HG03196 (cell line): ENCODE measurements around the gene AMDHD1.

ENCODE experiments used
- ATAC-seq: cut with Tn5 transposase; IDR thresholded peaks from one replicate; pipeline ENCODE4 v1.9.1; 2021; ENCODE audit not compliant: unreplicated experiment

The AMDHD1 gene

DNA sequence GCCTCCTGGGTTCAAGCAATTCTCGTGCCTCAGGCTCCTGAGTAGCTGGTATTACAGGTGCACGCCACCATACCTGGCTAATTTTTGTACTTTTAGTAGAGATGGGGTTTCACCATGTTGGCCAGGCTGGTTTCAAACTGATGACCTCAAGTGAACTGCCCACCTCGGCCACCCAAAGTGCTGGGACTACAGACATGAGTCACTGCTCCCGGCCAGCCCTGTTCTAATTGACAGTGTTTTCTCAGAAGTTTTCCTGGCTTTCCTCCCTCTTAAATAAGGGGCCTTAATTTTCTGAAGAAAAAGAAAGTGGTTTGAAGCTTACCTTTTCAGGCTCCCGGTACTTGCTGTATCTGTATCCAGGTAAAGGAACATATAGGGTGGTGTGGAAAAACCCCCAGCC lies 51.3 kb downstream of the AMDHD1 start:
- no peak for ATAC-seq

DNA sequence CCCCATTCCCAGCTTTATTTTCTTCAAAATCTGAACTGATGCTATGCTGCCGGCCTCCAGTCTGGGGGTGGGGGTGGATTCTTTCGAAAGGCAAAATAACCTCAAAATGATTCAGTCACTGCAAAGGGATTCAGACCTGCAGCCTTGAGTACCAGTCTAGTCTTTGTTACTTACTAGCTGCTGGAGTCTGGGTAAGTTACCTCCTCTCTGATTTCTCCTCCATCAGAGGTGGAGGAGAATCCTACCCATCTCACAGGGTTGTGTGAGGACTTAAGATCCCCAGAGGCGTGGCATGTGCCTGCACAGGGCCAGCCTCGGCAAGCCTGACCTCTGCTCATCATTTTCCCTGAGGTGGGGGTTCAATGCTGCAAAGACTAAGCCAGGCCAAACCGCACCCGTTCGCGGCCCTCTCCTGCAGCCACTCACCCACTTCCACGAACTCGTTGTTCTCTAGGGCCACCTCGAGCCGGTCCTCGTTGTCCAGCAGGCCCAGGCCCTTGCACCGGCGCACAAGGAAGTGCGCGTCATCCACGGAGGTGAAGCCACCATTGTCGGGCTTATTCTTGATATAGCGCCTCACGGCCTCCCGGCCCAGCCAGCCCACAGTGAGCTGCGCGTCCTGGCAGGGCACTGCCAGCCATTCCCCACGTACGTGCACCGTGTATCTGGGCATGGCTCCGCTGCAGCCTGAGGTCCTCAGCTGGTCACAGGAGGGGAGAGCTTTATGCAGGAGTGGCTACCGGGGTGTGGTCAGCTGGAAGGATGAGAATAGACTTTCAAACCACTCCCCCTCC lies 52.3 kb downstream of the AMDHD1 start:
- no peak for ATAC-seq

DNA sequence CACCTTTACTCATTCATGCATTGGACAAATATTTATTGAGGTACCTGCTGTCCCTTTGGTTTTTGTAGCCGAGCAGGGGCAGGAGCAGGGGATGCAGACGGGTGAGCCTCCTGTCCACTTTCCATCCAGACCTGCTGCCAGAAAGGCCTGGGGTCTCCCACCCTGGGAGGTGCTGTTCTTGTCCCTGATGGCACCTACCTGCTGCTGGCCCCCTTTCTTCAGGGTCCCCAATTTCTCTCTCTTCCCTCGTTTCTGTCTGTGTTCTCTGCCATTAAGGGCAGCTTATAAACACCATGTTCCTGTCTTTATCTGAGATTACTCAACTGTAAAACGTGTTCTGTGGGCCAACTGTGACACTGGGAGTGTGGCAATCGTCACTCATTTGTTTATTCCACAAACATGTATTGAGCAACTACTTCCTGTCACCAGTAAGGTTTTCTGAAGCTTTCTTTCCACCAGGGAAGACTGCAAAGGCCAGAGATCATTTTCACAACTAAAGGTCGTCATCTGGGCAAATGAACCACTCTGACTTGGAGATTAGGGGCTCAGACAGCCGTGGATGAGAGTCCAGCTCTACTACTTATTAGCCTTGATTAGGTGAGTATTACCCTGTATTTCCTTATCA lies 53.0 kb downstream of the AMDHD1 start, which contains the start of gene HAL:
TSS of gene HAL (minus strand) at position 311 of the 625 bp plus-strand sequence. CDS start 434 bp downstream, outside the sequence.
- ATAC-seq: no peak

DNA sequence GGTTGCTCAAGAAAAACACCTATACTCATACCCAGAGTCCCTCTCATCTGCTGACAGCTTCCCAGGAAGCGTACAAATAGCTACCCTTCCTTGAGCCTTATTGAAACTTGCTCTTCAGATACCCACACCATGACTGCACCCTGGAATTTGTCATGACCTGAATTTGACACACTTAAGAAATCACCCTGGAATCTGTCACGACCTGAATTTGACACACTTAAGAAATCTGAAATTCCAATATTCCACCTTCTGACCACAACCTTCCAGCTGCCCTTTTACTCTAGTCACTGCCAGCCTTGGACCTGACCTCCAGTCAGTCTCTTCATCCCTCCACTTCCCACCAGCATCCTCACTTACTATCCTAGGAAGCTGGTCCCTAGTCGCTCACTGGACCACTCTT lies 54.1 kb downstream of the AMDHD1 start:
- ATAC-seq: no peak

DNA sequence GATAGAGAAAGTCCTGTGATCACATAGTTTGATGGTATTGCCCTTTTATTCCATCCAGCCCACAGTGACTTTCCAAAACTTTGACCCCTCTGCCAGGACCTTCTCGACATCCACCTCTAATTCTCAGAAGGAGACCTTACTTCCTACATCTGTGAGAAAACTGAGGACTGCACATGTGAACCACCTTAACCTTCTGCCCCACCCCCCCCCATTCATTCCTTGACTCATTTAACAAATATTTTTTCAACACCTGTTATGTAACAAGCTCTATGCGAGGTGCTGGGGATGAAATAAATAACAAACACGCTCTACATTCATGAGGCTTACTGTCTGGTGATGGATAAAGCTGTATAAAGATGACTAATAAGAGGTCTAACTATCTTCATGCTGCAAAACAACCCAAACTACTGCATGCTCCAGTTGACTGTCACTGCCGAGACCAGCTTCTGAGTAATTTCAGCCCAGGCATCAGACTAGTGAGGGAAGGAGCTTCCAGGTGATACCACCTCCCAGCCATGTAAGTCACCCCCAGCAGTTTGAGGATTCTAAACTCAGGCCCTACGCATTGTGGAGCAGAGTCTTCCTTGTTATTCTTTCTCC lies 54.9 kb downstream of the AMDHD1 start:
- ATAC-seq: no peak

DNA sequence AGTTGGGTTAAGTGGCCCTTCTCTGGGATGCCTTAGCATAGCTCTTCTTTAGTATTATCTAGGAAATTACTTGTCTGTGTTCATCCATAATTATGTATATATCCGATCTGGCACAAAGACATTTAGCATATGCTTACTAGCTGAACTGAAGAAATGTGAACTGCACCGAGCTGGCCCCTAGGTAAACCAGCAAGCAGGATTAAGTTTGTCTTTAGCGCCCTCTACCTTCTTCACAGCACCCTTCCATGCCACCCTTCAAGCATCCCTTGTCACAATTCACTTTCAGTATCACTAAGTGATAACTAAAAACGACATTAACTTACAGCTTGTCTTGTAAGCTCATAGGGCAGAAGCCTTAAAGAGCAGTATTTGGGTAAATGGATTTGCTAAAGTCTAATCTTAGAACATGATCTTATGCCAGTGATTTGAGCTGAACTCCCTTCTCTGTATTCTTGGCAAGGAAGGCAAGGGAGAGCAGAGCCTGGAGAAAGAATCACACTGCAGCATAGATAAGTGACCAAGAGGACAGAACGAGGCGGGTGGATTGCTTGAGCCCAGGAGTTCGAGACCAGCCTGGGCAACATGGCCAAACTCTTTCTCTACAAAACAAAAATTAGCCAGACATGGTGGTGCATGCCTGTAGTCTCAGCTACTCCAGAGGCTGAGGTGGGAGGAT lies 55.6 kb downstream of the AMDHD1 start:
- peak; percentile 75 for ATAC-seq

DNA sequence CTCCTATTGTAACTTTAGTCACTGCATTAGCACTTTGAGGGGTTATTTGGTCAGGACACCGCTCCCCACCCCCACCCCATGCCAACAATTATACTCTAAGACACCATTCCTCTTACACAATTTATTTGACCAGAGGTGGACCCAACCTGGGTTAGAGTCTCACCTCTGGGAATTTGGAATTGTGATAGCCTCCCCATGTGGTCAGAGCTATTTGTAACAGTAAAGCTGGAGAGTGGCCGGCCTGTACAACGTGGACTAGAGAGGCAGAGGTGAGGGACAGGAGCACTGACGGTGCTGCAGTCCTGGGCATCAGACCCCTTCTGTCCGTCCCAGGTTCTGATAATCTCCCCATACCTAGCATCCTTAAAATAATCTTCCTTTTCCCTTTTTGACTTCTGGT lies 56.4 kb downstream of the AMDHD1 start:
- ATAC-seq: no peak

DNA sequence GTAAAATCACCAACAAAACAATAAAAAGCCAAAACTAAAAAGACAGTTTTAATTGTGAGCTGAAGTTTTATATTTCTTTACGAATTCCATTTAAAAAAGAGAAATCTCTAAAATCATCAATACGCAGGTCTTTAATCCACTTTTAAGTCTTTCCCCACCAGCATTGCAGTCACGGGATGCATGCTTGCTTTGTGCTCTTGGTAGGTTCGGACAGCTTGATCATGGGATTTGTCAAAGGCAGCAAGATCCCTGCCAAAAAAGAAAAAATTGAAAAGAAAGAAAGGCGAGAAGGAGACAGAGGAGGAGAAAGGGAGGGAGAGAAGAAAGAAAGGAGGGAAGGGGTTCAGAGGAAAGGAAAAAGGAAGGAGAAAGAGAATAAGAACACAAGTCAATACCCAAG lies 57.7 kb downstream of the AMDHD1 start:
- no peak for ATAC-seq

DNA sequence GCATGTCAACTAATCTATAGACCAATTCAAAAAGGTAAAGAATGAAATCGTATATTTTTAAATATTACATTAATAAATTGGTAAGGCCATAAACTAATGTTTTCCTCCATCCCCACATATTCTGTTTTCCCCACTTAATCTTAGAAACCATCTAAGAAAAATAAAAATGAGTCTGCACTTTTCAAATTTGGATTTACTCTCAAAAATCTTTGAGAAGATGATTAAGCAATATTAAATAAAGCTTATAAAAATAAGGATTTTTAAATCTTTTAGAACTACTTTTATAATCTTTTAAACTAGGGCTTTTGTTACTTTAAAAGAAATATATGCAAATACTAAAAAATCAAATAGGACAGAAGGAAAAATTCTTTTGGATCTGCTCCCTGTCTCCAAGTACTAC lies 63.6 kb downstream of the AMDHD1 start:
- ATAC-seq: no peak

DNA sequence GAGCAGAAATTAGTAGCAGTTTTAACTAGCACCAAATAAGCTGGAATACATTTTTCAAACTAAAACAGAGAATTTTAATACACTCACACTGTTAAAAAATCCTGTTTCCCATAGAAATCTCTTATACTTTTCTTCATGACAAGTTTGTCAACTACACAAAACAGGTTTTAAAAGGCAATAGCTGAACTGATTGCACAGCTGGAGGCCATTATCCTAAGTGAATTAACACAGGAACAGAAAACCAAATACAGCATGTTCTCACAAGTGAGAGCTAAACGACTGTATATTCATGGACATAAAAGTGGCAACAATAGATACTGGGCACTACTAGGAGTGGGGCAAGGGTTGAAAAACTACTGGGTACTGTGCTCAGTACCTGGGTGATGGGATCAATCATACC lies 64.6 kb downstream of the AMDHD1 start:
- no peak for ATAC-seq

DNA sequence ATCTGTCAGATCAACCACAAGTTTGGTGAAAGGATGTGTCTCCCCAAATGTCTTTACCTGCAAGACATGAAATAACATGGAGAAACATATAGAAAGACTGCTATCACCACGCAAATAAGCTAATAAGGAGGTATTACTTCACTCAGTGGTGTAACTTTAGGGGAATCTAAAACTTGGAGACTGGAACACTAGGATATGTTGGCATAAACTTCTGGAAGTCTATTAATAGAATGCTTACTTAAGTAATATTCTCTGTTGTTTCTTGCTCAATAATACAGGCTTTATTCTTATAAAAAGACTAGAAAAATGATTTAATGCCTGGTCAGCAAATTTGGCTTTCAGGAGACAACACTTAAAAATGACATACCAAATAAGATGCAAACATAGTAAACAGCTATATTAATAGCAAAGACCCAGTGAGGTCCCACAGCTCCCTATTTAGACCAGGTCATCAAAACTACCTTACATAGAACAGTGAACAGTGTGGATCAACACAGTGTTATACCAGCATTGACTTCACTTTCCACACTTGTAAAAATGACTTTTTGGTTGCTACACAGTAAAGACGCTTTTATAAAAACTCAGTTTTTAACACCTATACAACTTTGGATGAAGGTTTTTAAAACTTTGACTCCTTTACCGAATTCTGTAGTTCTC lies 71.9 kb downstream of the AMDHD1 start:
- ATAC-seq: no peak

DNA sequence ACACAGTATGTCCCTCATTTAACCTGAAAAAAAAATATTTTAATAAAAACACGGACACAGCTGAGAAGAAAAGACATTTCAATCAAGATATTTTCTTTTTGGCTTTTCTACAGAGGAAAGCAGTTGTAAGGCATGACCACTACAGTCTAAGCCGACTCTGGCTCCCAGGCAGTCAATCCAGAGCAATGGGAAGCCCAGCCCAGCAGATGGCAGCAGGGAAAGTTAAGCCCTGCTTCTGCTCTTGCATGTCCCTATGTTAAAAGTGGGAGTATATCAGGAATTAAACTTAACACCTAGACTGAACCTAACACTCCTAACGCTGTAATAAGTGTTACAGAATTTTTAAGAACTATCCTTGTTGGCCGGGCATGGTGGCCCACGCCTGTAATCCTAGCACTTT lies 72.5 kb downstream of the AMDHD1 start:
- ATAC-seq: no peak
